ENCODE data around the gene NECTIN4. TPM values are rescaled to one million over a fixed set of nuclear protein-coding genes. Genes with fewer than 3 reads are reported as not detected.

The NECTIN4 gene
- total RNA-seq, 2 experiments from 2014 or later: 0.12 to 0.16 TPM

Other genes with a start within 250 kb of the NECTIN4 start
- under 1 TPM; 0.28 to 0.37 TPM for gene CD244, start 226.7 kb downstream of the NECTIN4 start, total RNA-seq
- gene ITLN1, start 204.4 kb downstream of the NECTIN4 start, total RNA-seq: not detected
- gene ITLN2, start 134.7 kb downstream of the NECTIN4 start, total RNA-seq: not detected
- 10 to 100 TPM; 12.8 to 13.4 TPM for gene F11R, start 68.4 kb downstream of the NECTIN4 start, total RNA-seq
- 10 to 100 TPM; 44.8 to 45.7 TPM for gene TSTD1, start 50.6 kb downstream of the NECTIN4 start, total RNA-seq
- 10 to 100 TPM; 57.0 to 62.0 TPM for gene USF1, start 43.6 kb downstream of the NECTIN4 start, total RNA-seq
- 100 to 1,000 TPM; 146 to 157 TPM for gene ARHGAP30, start 19.7 kb downstream of the NECTIN4 start, total RNA-seq
- gene KLHDC9, start 8.8 kb upstream of the NECTIN4 start, total RNA-seq: under 1 TPM; 0.33 to 0.46 TPM
- gene PFDN2, start 28.5 kb upstream of the NECTIN4 start, total RNA-seq: 100 to 1,000 TPM; 141 to 148 TPM
- gene NIT1, start 28.5 kb upstream of the NECTIN4 start, total RNA-seq: 10 to 100 TPM; 34.3 to 39.3 TPM
- 10 to 100 TPM; 37.4 to 38.7 TPM for gene DEDD, start 43.1 kb upstream of the NECTIN4 start, total RNA-seq
- 10 to 100 TPM; 89.9 to 92.8 TPM for gene UFC1, start 64.4 kb upstream of the NECTIN4 start, total RNA-seq
- 10 to 100 TPM; 24.2 to 25.4 TPM for gene USP21, start 69.9 kb upstream of the NECTIN4 start, total RNA-seq
- gene PPOX, start 76.9 kb upstream of the NECTIN4 start, total RNA-seq: 10 to 100 TPM; 20.1 to 20.8 TPM
- gene B4GALT3, start 87.9 kb upstream of the NECTIN4 start, total RNA-seq: 10 to 100 TPM; 49.5 to 53.9 TPM
- 1 to 10 TPM; 2.5 to 3.8 TPM for gene ADAMTS4, start 109.5 kb upstream of the NECTIN4 start, total RNA-seq
- gene NDUFS2, start 112.8 kb upstream of the NECTIN4 start, total RNA-seq: 10 to 100 TPM; 87.7 to 95.8 TPM
- gene FCER1G, start 125.7 kb upstream of the NECTIN4 start, total RNA-seq: 1 to 10 TPM; 1.2 to 3.0 TPM
- not detected for gene APOA2, start 134.1 kb upstream of the NECTIN4 start, total RNA-seq
- gene TOMM40L, start 136.5 kb upstream of the NECTIN4 start, total RNA-seq: 10 to 100 TPM; 26.3 to 26.4 TPM
- not detected for gene NR1I3, start 148.6 kb upstream of the NECTIN4 start, total RNA-seq
- under 1 TPM; 0.39 to 0.80 TPM for gene PCP4L1, start 169.2 kb upstream of the NECTIN4 start, total RNA-seq
- 1 to 10 TPM; 2.9 to 3.7 TPM for gene MPZ, start 220.4 kb upstream of the NECTIN4 start, total RNA-seq
- 100 to 1,000 TPM; 187 to 192 TPM for gene SDHC, start 224.8 kb upstream of the NECTIN4 start, total RNA-seq